Activated T-helper 17 cell treated with anti-CD3 and anti-CD28 coated beads, Interleukin-2, amount 50 U/mL, for 72 hours (primary cell): Measurements from ENCODE around the gene ARSK. TPM values are rescaled to one million over a fixed set of nuclear protein-coding genes. Genes with fewer than 3 reads are reported as not detected.

Experiments used
- ATAC-seq: fragments of 150-1000 bp; cut with Tn5 transposase; replicated peaks from 2 replicates; pipeline ENCODE4 v1.10.0; 2021; ENCODE audit warnings: mild to moderate bottlenecking, moderate library complexity
- H3K27ac Mint-ChIP-seq: one replicate; pipeline ENCODE4 v1.8.0; 2022; ENCODE audit warnings: mixed read lengths
- H3K27me3 Mint-ChIP-seq: one replicate; pipeline ENCODE4 v1.8.0; 2022; ENCODE audit warnings: mixed read lengths
- H3K36me3 Mint-ChIP-seq: one replicate; pipeline ENCODE4 v1.8.0; 2022; ENCODE audit warnings: low read depth, mild to moderate bottlenecking, mixed read lengths
- H3K4me1 Mint-ChIP-seq: one replicate; pipeline ENCODE4 v1.8.0; 2022; ENCODE audit warnings: mixed read lengths
- H3K4me3 Mint-ChIP-seq: one replicate; pipeline ENCODE4 v1.8.0; 2022; ENCODE audit warnings: mild to moderate bottlenecking, mixed read lengths
- H3K9me3 Mint-ChIP-seq: one replicate; pipeline ENCODE4 v1.8.0; 2022; ENCODE audit warnings: mixed read lengths
- total RNA-seq, 2 donors: library from RNA; stranded (reverse); gene quantifications; one replicate each; pipeline ENCODE4 v1.2.3, GENCODE V29; 2022

ARSK gene
- total RNA-seq, 2 donors from 2014 or later: 7.4 to 7.8 TPM

DNA sequence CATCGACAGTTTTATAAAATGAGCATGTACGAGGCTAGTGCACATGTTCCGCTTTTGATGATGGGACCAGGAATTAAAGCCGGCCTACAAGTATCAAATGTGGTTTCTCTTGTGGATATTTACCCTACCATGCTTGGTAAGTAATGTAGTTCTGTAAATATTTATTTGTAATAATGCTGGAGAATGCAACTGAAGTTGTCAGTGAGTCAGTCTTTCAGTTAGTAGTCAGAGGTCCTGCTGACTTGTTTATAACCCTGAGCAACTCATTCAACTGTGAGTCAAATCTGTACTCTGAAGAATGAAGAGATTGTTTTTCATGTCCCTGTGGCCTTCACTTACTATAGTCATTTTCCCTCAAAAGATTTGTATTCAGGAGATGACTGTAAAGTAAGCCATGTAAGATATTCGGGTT, 36.6 kb downstream of the ARSK start:
- peaks cover 18% of the 10 kb centered on the region for H3K4me1 Mint-ChIP-seq
- H3K27me3 Mint-ChIP-seq: no peaks in the 10 kb centered on the region
- peak overlapping the region; percentile 71 for H3K4me3 Mint-ChIP-seq
- no peaks in the 10 kb centered on the region for H3K9me3 Mint-ChIP-seq
- H3K27ac Mint-ChIP-seq: peak overlapping the region; percentile 97
- ATAC-seq: peak; percentile 96
- H3K36me3 Mint-ChIP-seq: no peaks in the 10 kb centered on the region

GRCh38 chr5:95595289-95595931, 40.5 kb downstream of the ARSK start:
- Mint-ChIP-seq H3K36me3 (peaks cover under 1% of the 10 kb centered on the region), H3K27ac (no peak overlapping the region), H3K27me3 (no peaks in the 10 kb centered on the region), H3K4me3 (no peak overlapping the region), H3K4me1 (peaks cover 20% of the 10 kb centered on the region), H3K9me3 (no peaks in the 10 kb centered on the region)
- ATAC-seq: no peak

- Mint-ChIP-seq H3K9me3 (no peaks in the 10 kb centered on the region), H3K27ac (peak overlapping the region; percentile 50), H3K4me1 (peaks cover 6% of the 10 kb centered on the region), H3K27me3 (no peaks in the 10 kb centered on the region), H3K4me3 (no peak overlapping the region), H3K36me3 (peaks cover 15% of the 10 kb centered on the region)
- no peak for ATAC-seq
Observed at GRCh38 chr5:95599252-95599651, 44.4 kb downstream of the ARSK start.

DNA sequence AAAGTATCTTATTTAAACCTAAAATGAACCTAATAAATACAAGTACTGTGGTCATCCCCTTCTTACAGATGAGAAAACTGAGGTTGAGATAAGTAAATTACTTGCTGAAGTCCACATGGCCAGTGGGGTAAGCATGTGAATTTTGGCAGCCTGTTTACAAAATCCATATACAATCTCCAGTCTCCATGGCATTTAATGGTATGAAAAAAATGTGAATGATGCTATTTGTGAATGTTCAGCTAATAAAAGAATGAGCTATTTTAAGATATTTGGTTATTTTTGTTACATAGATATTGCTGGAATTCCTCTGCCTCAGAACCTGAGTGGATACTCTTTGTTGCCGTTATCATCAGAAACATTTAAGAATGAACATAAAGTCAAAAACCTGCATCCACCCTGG, 45.7 kb downstream of the ARSK start:
- no peak for ATAC-seq
- H3K27me3 Mint-ChIP-seq: no peaks in the 10 kb centered on the region
- peaks cover 15% of the 10 kb centered on the region for H3K36me3 Mint-ChIP-seq
- no peak overlapping the region for H3K4me3 Mint-ChIP-seq
- H3K9me3 Mint-ChIP-seq: no peaks in the 10 kb centered on the region
- peaks cover 6% of the 10 kb centered on the region for H3K4me1 Mint-ChIP-seq
- H3K27ac Mint-ChIP-seq: no peak overlapping the region

DNA sequence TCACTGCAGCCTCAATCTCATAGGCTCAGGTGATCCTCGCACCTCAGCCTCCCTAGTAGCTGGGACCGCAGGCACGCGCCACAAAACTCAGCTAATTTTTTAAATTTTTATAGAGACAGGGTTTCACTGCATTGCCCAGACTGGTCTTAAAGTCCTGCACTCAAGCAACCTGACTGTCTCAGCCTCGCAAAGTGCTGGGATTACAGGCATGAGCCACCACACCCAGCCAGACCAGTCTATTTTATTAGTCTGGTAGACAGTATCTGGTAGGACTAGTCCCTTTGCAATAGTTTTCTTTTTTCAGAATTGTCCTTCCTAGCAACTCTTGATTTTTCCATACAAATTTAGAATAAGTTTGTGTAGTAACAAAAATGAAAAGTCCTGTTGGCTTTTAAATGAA, 50.9 kb downstream of the ARSK start:
- no peaks in the 10 kb centered on the region for H3K9me3 Mint-ChIP-seq
- H3K27ac Mint-ChIP-seq: no peak overlapping the region
- no peaks in the 10 kb centered on the region for H3K4me1 Mint-ChIP-seq
- peaks cover 11% of the 10 kb centered on the region for H3K36me3 Mint-ChIP-seq
- H3K4me3 Mint-ChIP-seq: no peak overlapping the region
- no peaks in the 10 kb centered on the region for H3K27me3 Mint-ChIP-seq
- no peak for ATAC-seq

- H3K9me3 Mint-ChIP-seq: no peaks in the 10 kb centered on the region
- no peak for ATAC-seq
- H3K4me1 Mint-ChIP-seq: no peaks in the 10 kb centered on the region
- no peak overlapping the region for H3K4me3 Mint-ChIP-seq
- H3K27ac Mint-ChIP-seq: no peak overlapping the region
- no peaks in the 10 kb centered on the region for H3K27me3 Mint-ChIP-seq
- H3K36me3 Mint-ChIP-seq: peaks cover 4% of the 10 kb centered on the region
Observed at GRCh38 chr5:95606419-95606818, 51.5 kb downstream of the ARSK start.

- Mint-ChIP-seq H3K4me1 (peaks cover under 1% of the 10 kb centered on the region), H3K27ac (no peak overlapping the region), H3K9me3 (peaks cover 6% of the 10 kb centered on the region), H3K4me3 (no peak overlapping the region), H3K27me3 (no peaks in the 10 kb centered on the region), H3K36me3 (peaks cover 22% of the 10 kb centered on the region)
- no peak for ATAC-seq
Observed at GRCh38 chr5:95609711-95610110, 54.8 kb downstream of the ARSK start.

- Mint-ChIP-seq H3K36me3 (peaks cover 29% of the 10 kb centered on the region), H3K4me1 (peaks cover 9% of the 10 kb centered on the region), H3K4me3 (no peak overlapping the region), H3K9me3 (peaks cover 6% of the 10 kb centered on the region), H3K27me3 (no peaks in the 10 kb centered on the region), H3K27ac (no peak overlapping the region)
- no peak for ATAC-seq
Observed at GRCh38 chr5:95610546-95610945, 55.6 kb downstream of the ARSK start.

DNA sequence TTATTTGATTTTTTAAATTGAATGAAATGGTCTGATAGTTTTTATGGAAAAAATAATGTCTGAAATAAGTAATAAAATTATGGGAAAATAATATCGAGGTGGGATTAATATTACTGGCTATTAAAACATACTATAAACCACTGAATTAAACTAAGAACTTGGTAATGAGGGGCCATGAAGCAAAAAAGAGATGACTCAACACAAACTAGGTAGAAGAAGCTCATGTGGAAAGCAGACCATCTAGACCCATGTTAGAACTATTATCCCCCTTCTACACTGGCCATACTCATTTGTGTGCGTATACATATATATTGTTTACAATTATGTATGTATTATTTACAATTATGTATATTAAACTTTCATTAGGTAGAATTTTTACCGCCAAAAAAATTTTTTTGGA, 56.5 kb downstream of the ARSK start:
- Mint-ChIP-seq H3K36me3 (peaks cover 29% of the 10 kb centered on the region), H3K27ac (no peak overlapping the region), H3K4me3 (no peak overlapping the region), H3K4me1 (peaks cover 9% of the 10 kb centered on the region), H3K27me3 (no peaks in the 10 kb centered on the region), H3K9me3 (peaks cover 6% of the 10 kb centered on the region)
- no peak for ATAC-seq

GRCh38 chr5:95613514-95613913, 58.6 kb downstream of the ARSK start:
- ATAC-seq: no peak
- Mint-ChIP-seq H3K27ac (peak overlapping the region; percentile 30), H3K4me3 (no peak overlapping the region), H3K9me3 (peaks cover 6% of the 10 kb centered on the region), H3K27me3 (no peaks in the 10 kb centered on the region), H3K36me3 (peaks cover 29% of the 10 kb centered on the region), H3K4me1 (peaks cover 19% of the 10 kb centered on the region)

DNA sequence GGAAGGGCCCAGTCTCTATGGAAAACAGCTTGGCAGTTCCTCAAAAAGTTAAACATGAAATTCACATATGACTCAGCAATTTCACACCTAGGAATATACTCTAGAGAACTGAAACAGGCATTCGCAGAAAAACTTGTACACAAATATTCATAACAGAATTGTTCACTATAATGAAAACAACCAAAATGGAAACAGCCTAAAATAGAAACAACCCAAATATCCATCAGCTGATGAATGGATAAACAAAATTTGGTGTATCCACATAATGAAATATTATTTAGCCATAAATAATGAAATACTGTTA, 60.2 kb downstream of the ARSK start:
- H3K27me3 Mint-ChIP-seq: no peaks in the 10 kb centered on the region
- H3K36me3 Mint-ChIP-seq: peaks cover 29% of the 10 kb centered on the region
- peak overlapping the region; percentile 30 for H3K27ac Mint-ChIP-seq
- H3K4me1 Mint-ChIP-seq: peaks cover 23% of the 10 kb centered on the region
- peaks cover 6% of the 10 kb centered on the region for H3K9me3 Mint-ChIP-seq
- H3K4me3 Mint-ChIP-seq: peak overlapping the region; percentile 57
- ATAC-seq: peak; percentile 58

DNA sequence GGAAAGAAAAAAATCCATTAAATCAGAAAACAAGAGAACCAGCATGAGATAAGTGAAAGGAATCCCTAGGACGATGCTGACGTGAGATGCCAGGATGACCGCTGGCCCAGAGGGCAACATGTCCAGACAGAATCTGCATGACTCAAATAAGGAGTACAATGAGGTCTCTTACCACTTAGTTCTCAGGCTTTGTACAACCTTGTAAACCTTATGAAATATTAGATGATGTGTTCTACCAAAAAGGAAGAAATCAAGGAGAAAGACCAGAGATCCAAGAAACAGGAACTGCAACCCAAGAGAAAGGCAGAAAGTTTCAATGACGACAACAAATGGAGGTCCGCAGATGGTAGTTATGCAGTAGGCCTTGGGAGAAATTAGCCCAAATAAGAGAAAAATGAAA, 62.2 kb downstream of the ARSK start:
- peaks cover 28% of the 10 kb centered on the region for H3K4me1 Mint-ChIP-seq
- H3K27ac Mint-ChIP-seq: peak overlapping the region; percentile 41
- H3K9me3 Mint-ChIP-seq: peaks cover 6% of the 10 kb centered on the region
- peaks cover 29% of the 10 kb centered on the region for H3K36me3 Mint-ChIP-seq
- no peaks in the 10 kb centered on the region for H3K27me3 Mint-ChIP-seq
- ATAC-seq: no peak
- H3K4me3 Mint-ChIP-seq: peak overlapping the region; percentile 36

DNA sequence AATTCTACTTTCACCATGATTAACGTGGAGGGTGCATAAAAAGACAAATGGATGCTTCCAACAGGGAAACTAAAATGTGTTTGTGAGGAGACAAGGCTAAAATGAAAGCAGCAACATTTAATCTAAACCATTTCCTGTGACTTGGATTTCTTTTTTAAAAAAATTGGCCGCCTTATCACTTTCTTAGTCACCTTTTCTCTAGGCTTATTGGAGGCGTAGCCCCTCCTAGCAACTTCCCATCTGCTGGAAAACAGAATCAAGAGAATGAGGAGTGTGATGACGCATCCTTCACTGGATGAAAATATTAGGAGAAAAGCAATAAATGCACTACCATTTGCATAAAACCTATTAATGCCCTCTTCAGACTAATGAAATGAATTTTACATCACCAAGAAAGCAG, 64.2 kb downstream of the ARSK start:
- ATAC-seq: no peak
- Mint-ChIP-seq H3K4me1 (peaks cover 43% of the 10 kb centered on the region), H3K27ac (peak overlapping the region; percentile 83)

DNA sequence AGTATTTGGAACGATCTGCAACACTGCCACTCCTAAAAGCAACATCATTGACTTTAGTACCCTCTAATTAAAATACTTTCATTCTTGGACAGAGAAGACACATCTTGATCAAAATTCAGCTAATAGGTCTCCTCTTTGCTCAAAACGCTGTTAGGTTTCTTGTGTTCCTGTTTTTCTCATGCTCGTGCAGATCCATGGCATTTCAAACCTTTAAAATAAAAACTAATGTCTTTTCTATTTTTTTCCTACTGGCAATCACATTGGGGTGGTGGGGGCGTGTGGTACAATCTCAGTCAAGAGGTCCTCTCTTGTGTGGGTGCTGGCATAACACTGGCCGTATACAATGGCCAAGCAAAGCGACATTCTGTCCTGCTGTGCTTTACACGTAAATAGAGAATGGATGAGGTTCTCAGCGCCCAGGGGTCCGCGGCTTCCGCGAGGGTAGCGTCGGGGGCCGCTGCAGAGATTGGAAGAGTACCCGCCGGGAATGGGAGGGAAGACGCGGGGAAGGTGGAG, 64.7 kb downstream of the ARSK start:
- Mint-ChIP-seq H3K4me1 (peaks cover 47% of the 10 kb centered on the region), H3K27ac (peak overlapping the region; percentile 83), H3K4me3 (peak overlapping the region; percentile 88), H3K9me3 (peaks cover 6% of the 10 kb centered on the region), H3K36me3 (peaks cover 9% of the 10 kb centered on the region), H3K27me3 (no peaks in the 10 kb centered on the region)
- ATAC-seq: no peak

More for the DNA sequence above, 64.2 kb downstream of the ARSK start:
- H3K9me3 Mint-ChIP-seq: peaks cover 1% of the 10 kb centered on the region
- H3K27me3 Mint-ChIP-seq: no peaks in the 10 kb centered on the region
- peak overlapping the region; percentile 88 for H3K4me3 Mint-ChIP-seq
- H3K36me3 Mint-ChIP-seq: peaks cover 13% of the 10 kb centered on the region

GRCh38 chr5:95620030-95620869, 65.3 kb downstream of the ARSK start, which contains the start of gene GPR150:
Gene GPR150 (plus strand): TSS chr5:95620087. CDS start chr5:95620276, 189 bp downstream.
- Mint-ChIP-seq H3K36me3 (peaks cover 2% of the 10 kb centered on the region), H3K4me1 (peaks cover 43% of the 10 kb centered on the region), H3K27ac (peak within 1 kb of the TSS; percentile 83), H3K4me3 (peak within 1 kb of the TSS; percentile 88), H3K9me3 (peaks cover 8% of the 10 kb centered on the region), H3K27me3 (no peaks in the 10 kb centered on the region)
- ATAC-seq: peak; percentile 75
